ENCODE data around the gene NFE2.

Gene NFE2

GRCh38 chr12:54249489-54249888 is 51.3 kb downstream of the NFE2 start:
- no peak for DNase-seq (ENCODE audit: low spot score)

GRCh38 chr12:54246011-54246641 is 54.7 kb downstream of the NFE2 start:
- DNase-seq (ENCODE audit: low spot score), result no peak

Measured in AG20443 (cell line).